GM21717 (cell line): Measurements from ENCODE around the gene RNASE13.
"Not testable (repeated sequence)": the region's sequence is repeated elsewhere in the genome, so short reads cannot be mapped to it uniquely, and the experiment has no call there.

Experiments
- ATAC-seq: cut with Tn5 transposase; IDR thresholded peaks from one replicate; pipeline ENCODE4 v1.9.1; 2021; ENCODE audit warnings: mild to moderate bottlenecking, moderate library complexity; ENCODE audit not compliant: unreplicated experiment

The RNASE13 gene

DNA sequence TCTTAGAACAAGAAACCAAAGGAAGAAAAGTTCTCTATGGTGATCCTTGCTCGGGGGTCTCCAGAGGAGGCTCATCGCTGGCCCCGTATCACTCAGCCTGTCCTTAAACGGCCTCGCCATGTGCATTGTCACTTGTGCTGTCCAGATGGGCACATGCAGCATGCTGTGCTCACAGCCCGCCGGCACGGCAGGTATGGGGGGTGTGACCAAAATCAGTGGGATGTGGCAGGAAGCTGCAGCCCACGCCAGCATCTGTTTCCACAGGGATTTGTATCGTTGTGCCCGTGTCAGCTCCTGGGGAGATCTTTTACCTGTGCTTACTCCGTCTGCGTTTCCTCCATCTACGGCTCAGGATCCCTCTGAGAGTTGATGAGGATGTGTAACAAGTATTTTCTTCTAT, 38.1 kb downstream of the RNASE13 start:
- ATAC-seq = no peak

GRCh38 chr14:20989787-20990600, 44.6 kb downstream of the RNASE13 start, which contains the start of gene METTL17:
Gene METTL17, plus strand, starts transcription at chr14:20989980. Its CDS starts 23 bp downstream, at chr14:20990003.
- peak; percentile 91 for ATAC-seq

- no peak for ATAC-seq
These were observed 45.2 kb downstream of the RNASE13 start for GRCh38 chr14:20989471-20989786.

GRCh38 chr14:20988717-20989470, 45.7 kb downstream of the RNASE13 start:
- ATAC-seq = no peak

- ATAC-seq = no peak
These were observed 47.8 kb downstream of the RNASE13 start for GRCh38 chr14:20986811-20987210.

DNA sequence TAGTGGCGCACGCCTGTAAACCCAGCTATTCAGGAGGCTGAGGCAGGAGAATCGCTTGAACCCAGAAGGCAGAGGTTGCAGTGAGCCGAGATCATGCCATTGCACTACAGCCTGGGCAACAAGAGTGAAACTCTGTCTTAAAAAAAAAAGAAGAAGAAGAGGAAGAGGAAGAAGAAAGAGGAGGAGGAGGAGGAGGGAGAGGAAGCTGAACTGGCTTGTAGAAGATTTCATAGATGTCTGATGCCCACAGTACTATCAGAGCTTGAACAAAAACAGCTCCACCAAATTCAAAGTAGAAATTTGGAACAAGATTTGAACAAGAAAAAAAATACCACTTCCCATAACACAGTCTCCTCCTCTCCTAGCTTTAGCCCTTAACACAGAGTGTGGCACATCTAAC, 49.0 kb downstream of the RNASE13 start:
- ATAC-seq = not testable (repeated sequence)
